Parathyroid adenoma (tissue), 2 donors: Measurements from ENCODE around the gene USP37.

ENCODE experiments used
- H2AFZ ChIP-seq: fragments of 300-600 bp; sonication (generic); one replicate; pipeline ENCODE4 v1.7.0; 2017; ENCODE audit warnings: antibody characterized with exemption, mild to moderate bottlenecking
- H3K27ac ChIP-seq: fragments of 300-600 bp; sonication (generic); one replicate; pipeline ENCODE4 v1.7.0; 2017
- H3K27me3 ChIP-seq: fragments of 300-600 bp; sonication (generic); one replicate; pipeline ENCODE4 v1.7.0; 2017; ENCODE audit warnings: low read length; ENCODE audit not compliant: control insufficient read depth, insufficient read depth
- H3K36me3 ChIP-seq: fragments of 300-600 bp; sonication (generic); one replicate; pipeline ENCODE4 v1.7.0; 2017; ENCODE audit warnings: low read length; ENCODE audit not compliant: control insufficient read depth, insufficient read depth
- H3K4me1 ChIP-seq: fragments of 300-600 bp; sonication (generic); one replicate; pipeline ENCODE4 v1.7.0; 2017; ENCODE audit warnings: control low read depth
- H3K4me2 ChIP-seq: fragments of 300-600 bp; sonication (generic); one replicate; pipeline ENCODE4 v1.7.0; 2017; ENCODE audit warnings: low read length
- H3K4me3 ChIP-seq: fragments of 300-600 bp; sonication (generic); one replicate; pipeline ENCODE4 v1.7.0; 2017; ENCODE audit warnings: low read depth, low read length
- H3K79me2 ChIP-seq: fragments of 300-600 bp; sonication (generic); one replicate; pipeline ENCODE4 v1.7.0; 2017; ENCODE audit warnings: control low read depth
- H3K9ac ChIP-seq: fragments of 300-600 bp; sonication (generic); one replicate; pipeline ENCODE4 v1.7.0; 2017; ENCODE audit warnings: mild to moderate bottlenecking
- H3K9me3 ChIP-seq: fragments of 300-600 bp; sonication (generic); one replicate; pipeline ENCODE4 v1.7.0; 2017; ENCODE audit warnings: low read length; ENCODE audit not compliant: control insufficient read depth
- TF ChIP-seq, protein P1 (sequence below): fragments of 300-600 bp; sonication (generic); IDR thresholded peaks from one replicate; pipeline ENCODE4 v1.7.0; 2017; ENCODE audit warnings: antibody characterized with exemption, mild to moderate bottlenecking
- donor health status: primary hyperparathyroidism.

USP37 gene

DNA sequence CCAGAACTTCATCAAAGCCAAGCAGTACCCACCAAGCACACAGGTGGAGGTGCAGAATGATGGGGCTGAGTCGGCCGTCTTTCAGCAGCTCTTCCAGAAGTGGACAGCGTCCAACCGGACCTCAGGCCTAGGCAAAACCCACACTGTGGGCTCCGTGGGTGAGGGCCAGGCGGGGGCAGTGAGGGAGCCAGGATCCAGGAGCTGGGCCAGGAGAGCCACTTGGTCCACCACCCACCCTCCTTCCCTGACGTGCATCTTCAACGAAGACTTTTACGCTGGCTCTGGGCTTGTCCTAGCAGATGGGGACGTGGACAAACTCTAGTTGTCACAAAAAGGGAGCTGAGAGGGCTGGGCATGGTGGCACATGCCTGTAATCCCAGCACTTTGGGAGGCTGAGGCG lies 137.4 kb downstream of the USP37 start:
- Histone ChIP-seq H3K4me1 (no peaks in the 10 kb centered on the region), H3K27me3 (no peaks in the 10 kb centered on the region), H3K9me3 (no peaks in the 10 kb centered on the region), H3K27ac (no peak overlapping the region), H2AFZ (no peak overlapping the region), H3K36me3 (no peaks in the 10 kb centered on the region), H3K4me3 (no peak overlapping the region), H3K79me2 (no peaks in the 10 kb centered on the region), H3K9ac (no peak overlapping the region), H3K4me2 (no peak overlapping the region)
- TF ChIP-seq, protein P1, sequence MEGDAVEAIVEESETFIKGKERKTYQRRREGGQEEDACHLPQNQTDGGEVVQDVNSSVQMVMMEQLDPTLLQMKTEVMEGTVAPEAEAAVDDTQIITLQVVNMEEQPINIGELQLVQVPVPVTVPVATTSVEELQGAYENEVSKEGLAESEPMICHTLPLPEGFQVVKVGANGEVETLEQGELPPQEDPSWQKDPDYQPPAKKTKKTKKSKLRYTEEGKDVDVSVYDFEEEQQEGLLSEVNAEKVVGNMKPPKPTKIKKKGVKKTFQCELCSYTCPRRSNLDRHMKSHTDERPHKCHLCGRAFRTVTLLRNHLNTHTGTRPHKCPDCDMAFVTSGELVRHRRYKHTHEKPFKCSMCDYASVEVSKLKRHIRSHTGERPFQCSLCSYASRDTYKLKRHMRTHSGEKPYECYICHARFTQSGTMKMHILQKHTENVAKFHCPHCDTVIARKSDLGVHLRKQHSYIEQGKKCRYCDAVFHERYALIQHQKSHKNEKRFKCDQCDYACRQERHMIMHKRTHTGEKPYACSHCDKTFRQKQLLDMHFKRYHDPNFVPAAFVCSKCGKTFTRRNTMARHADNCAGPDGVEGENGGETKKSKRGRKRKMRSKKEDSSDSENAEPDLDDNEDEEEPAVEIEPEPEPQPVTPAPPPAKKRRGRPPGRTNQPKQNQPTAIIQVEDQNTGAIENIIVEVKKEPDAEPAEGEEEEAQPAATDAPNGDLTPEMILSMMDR = no peak

DNA sequence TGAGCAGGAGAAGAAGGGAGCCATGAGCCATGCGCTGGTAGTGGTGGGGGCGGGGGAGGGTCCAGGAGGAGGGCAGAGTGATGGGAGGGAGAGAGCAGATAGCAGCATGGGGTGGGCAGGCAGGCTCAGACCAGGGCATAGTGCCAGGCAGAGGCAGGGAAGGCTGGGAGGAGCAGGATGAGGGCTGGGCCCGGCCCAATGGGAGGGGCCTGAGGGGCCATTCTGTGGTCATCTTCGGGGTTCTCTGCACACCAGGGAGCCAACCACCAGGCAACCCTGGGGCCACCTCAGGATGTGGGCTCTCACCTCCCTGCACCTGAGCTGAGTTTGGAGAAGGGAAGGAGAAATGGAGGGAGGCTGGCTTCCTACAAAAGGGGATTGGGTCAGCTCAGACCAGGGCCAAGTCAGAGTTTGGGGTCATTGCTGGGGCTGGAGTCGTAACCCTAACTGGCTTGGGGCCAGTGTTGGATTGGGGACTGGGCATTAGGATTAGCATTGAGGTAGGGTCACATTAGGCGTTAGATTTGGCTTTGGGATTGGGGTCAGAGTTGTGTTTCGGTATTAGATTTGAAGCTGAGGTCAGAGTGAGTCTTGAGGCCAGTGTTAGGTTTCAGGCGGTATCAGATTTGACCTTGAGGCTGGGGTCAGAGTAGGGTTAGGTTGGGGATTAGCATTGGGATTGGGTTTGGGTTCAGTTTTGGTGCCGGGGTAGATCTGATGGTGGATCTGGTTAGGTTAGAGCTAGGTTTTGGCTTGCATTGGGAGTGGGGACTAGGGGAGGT lies 138.0 kb downstream of the USP37 start:
- TF ChIP-seq, protein P1 = no peak

DNA sequence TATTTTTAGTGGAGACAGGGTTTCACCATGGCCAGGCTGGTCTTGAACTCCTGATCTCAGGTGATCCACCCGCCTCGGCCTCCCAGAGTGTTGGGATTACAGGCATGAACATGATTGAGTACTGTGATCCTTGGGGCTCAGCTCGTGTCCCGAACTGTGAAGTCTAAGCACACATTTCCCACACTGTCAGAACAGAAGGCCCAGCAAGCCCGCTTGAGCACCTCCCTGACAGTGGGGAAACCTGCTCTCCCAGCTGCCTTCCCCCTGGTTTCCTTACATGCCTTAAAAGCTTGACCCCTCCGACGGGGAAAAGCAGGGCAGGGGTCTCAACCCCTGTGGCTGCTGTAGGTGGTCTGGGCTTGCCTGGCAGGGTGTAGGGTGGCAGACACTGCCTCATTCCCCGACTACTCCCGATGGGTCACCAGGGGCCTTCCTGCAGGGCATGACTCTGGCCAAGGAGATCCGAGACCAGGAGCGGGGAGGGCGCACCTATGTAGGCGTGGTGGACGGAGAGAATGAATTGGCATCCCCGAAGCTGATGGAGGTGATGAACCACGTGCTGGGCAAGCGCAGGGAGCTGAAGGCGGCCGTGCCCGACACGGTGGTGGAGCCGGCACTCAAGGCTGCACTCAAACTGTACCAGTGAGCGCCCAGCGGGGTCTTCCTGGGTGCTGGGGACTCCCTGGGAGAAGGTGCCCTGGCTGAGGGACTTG lies 139.1 kb downstream of the USP37 start:
- no peak overlapping the region for H3K4me2 ChIP-seq
- no peak overlapping the region for H2AFZ ChIP-seq
- no peak overlapping the region for H3K27ac ChIP-seq
- no peak overlapping the region for H3K9ac ChIP-seq
- no peaks in the 10 kb centered on the region for H3K4me1 ChIP-seq
- TF ChIP-seq, protein P1 = no peak
- no peaks in the 10 kb centered on the region for H3K36me3 ChIP-seq
- H3K27me3 ChIP-seq = no peaks in the 10 kb centered on the region
- no peaks in the 10 kb centered on the region for H3K9me3 ChIP-seq
- no peak overlapping the region for H3K4me3 ChIP-seq
- H3K79me2 ChIP-seq = no peaks in the 10 kb centered on the region

More for the DNA sequence above, 138.0 kb downstream of the USP37 start:
- H3K9ac ChIP-seq = no peak overlapping the region
- H2AFZ ChIP-seq = no peak overlapping the region
- no peak overlapping the region for H3K4me2 ChIP-seq
- H3K4me3 ChIP-seq = no peak overlapping the region
- no peaks in the 10 kb centered on the region for H3K27me3 ChIP-seq
- no peaks in the 10 kb centered on the region for H3K4me1 ChIP-seq
- H3K9me3 ChIP-seq = no peaks in the 10 kb centered on the region
- H3K36me3 ChIP-seq = no peaks in the 10 kb centered on the region
- no peaks in the 10 kb centered on the region for H3K79me2 ChIP-seq
- no peak overlapping the region for H3K27ac ChIP-seq

DNA sequence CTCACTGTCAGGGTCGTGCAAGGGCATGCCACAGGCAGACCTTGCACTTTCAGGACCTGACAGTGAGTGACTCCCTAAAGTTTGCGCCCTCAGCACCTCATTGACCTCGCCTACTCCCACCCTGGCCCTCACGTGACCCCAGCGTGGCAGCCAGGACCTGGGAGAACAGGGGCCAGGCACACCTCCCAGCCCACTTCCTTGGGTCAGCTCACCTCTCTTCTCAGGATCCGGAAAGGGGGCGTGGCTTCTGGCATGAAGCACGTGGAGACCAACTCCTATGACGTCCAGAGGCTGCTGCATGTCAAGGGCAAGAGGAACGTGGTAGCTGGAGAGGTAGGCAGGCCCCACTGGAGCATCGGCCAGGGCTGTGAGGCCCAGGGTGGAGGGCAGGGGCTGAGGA lies 140.4 kb downstream of the USP37 start:
- H2AFZ ChIP-seq = no peak overlapping the region
- no peak overlapping the region for H3K4me3 ChIP-seq
- H3K27ac ChIP-seq = no peak overlapping the region
- no peaks in the 10 kb centered on the region for H3K9me3 ChIP-seq
- H3K79me2 ChIP-seq = no peaks in the 10 kb centered on the region
- no peak overlapping the region for H3K9ac ChIP-seq
- H3K4me2 ChIP-seq = no peak overlapping the region
- no peaks in the 10 kb centered on the region for H3K36me3 ChIP-seq
- H3K4me1 ChIP-seq = no peaks in the 10 kb centered on the region
- H3K27me3 ChIP-seq = no peaks in the 10 kb centered on the region
- TF ChIP-seq, protein P1 = no peak
